HuH-7.5 (cell line): ENCODE results near the gene PCSK6.
"Not testable (repeated sequence)": the region's sequence is repeated elsewhere in the genome, so short reads cannot be mapped to it uniquely, and the experiment has no call there.

Experiments used
- DNase-seq: peaks from one replicate; pipeline ENCODE4 v3.0.0; 2011; ENCODE audit warnings: low spot score

Gene PCSK6

DNA sequence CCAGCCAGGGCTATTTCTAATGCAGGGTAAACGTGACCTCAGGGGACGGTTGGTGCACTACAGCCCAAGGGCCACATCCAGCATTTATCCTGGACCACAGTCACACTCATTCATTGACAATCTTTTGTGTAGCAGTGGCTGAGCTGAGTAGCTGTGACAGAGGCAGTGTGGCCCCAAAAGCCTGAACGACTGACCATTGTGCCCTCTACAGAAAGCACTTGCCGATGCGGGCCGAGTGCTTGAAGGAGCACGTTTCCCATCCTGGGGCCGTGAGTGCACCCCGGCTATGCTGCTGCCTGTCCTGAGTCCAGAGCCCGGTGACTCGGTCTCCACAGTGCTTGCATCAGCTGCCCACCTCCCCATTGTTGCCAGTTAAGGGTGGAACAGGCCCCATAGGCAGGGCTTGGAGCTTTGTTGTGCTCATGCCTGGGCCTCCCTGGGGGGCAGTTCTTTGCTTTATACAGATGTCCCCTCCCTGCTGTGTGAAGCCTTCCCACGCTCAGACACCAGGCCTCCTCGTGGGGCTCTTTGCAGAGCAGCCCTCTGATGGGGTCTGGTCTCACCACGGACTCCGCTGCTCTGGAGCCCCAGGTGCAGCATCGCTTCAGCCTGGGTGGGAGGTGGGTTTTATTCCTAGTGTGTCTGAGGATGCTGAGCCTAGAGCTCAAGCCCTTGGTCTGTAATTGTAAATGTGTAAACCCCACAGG is 181.5 kb downstream of the PCSK6 start:
- DNase-seq, result no peak

DNA sequence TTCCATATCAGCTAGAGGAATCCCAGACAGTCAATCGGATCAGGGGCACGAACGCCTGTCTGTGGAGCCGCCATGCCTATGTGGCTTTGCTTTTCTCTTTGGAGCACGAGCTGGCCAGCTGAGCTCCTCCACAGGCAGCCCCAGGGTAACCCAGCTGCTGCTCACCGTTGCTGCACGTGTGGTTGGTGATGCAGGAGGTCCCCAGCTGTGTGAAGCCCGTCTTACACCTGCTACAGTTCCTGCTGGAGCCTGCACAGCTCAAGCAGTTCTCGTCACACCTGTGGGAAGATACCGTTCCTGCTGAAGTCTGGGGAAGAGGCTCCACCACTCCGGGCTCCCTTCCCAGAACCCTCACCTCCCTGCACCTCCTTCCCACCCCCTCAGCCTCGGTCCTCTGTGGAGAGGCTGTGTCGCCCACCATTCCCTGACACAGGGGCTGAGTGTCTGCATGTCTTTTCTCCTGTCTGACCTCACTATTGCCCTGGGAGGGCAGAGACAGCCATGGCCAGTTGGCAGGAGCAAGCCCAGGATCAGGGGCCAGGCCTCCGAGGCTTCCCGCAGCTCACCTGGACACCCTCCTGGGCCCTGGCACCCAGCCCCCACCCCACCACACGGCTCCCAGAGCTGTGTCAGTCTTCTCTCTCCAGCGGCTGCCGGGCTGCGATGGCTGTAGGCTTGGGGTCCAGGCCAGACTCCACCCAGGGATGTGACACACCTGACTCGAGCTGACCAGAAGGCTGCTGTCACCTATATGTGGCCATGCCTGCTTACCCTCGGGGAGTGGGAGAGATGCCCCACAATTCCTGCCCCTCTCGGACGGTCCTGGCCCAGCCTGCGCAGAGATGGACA is 182.2 kb downstream of the PCSK6 start:
- DNase-seq, result no peak

DNA sequence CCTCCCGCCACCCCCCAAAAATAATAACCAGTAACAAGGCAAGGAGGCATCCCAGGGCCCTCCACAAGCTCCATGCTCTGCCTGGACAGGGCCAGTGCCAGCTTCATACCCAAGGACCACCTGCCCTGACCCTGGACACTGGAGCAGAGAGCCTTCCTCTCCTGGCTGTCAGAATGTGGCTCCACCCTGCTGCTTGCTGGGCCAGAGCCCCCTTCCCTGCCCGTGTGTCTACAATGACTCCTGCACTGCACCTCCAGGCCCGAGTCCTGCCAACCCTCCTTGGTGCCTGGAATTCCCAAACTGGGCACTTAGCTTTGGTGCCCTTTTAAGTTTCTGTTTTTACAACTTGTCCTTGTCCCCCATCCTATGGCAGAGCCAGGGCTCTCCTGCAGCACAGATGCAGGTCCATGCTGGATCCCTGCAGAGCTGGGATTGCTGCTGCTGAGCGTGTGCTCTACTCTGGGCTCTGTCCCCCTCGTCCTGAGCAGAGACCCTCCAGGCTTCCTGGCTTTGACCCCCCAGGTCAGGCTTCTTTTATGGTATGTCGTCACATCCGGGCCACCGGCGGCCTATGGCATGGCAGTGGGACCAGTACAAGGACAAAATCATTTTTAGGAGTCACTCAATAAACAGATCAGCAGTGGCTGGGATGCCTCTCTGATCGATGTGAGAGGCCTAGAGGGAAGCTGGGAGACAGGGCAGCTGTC is 183.0 kb downstream of the PCSK6 start:
- DNase-seq, result no peak

DNA sequence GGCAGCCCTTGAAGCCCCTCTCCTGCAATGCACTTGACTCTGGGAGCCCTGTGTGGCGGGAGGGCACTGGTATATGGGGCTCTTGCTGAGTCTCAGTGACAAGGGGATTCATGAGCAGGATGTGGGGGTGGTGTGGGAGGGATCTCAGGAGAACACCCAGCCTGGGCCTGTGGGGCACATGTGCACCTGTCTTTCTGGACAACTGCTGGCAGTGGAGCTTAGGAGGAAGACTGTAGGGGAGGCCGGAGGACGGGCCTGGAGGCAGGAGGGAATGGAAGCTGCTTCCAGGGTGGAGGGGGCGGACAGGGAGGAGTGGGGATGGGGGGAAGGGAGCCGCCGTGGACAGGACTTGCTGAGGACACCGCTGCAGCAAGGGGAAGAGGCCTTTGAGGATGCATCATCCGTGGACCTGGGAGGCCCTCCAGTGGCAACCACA is 183.7 kb downstream of the PCSK6 start:
- no peak for DNase-seq

DNA sequence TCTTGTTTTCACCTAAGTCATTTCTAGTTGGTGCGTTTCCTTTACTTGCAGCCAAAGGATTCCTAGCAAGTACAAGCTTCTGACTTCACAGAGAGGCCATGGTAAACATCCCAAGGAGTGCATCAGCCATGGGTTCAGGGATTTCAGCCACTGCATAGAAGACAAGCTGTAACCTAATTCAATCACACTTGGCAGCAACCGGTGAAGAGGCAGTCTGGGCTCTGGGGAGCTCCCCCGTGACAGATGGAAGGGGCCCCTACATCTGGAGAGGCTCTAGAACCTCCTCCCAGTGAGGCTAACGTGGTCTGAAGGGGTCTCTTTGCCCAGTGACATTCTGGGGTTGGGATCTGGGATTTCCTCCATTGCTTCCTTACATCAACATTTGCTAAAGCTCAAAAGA is 186.1 kb downstream of the PCSK6 start:
- DNase-seq, result no peak

DNA sequence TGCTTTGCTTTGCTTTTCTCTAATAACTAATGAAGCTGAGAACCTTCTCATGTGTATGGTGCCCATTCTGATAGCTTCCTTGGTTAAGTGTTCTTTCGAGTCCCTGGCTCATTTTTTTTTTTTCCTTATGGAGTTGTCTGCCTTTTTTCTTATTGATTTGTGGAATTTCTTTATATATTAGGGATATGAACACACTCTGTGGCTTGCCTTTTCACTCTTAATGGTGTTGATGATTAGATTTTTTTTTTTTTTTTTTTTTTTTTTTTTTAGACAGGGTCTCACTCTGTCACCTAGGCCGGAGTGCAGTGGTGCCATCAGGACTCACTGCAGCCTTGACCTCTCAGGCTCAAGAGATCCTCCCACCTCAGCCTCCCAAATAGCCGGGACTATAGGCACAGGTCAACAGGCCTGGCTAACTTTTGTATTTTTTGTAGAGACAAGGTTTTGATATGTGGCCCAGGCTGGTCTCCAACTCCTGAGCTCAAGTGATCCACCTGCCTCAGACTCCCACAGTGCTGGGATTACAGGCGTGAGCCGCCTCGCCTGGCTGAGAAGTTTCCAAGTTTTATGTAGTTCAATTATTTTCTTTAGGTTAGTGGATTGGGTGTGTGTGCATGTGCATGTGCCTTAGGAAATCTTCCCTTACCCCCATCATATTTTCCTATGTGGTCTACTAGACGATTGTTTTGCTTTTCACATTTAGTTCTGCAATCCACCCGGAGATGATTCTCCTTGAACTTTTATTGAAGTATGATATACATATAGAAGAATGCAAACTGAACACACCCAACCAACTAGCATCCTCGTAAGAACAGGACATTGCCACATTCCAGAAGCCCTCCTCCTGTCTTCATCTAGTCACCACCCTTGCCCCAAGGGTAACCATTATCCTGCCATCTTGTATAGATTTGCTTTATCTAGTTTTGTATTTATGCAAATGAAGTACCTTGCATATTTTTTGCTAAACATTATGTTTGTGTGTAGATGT is 192.8 kb downstream of the PCSK6 start:
- DNase-seq, result no peak

DNA sequence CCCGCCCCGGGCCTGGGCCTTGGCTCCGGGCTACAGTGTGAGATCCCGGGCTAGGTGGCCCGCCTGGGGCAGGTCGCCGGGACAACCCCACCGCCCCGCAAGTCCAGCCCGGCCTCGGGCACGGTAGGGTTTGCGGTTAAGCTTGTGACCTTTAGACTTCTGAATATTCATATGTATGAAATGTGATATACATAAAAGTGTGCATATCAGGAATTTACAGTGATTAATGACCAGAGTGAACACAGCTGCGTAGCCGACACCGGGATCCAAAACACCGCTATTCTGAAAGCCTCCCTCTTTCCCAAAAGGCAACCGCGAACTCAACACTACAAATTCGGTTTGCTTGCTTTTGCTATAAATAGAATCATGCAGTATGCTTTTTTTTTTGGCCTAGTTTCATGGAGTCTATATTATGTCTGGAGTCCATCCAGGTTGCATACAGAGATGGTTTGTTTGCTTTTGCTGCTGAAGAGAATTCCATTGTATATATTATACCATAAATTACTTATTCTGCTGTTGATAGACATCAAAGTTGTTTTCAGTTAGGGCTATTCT is 193.8 kb downstream of the PCSK6 start:
- DNase-seq, result peak; percentile 77

DNA sequence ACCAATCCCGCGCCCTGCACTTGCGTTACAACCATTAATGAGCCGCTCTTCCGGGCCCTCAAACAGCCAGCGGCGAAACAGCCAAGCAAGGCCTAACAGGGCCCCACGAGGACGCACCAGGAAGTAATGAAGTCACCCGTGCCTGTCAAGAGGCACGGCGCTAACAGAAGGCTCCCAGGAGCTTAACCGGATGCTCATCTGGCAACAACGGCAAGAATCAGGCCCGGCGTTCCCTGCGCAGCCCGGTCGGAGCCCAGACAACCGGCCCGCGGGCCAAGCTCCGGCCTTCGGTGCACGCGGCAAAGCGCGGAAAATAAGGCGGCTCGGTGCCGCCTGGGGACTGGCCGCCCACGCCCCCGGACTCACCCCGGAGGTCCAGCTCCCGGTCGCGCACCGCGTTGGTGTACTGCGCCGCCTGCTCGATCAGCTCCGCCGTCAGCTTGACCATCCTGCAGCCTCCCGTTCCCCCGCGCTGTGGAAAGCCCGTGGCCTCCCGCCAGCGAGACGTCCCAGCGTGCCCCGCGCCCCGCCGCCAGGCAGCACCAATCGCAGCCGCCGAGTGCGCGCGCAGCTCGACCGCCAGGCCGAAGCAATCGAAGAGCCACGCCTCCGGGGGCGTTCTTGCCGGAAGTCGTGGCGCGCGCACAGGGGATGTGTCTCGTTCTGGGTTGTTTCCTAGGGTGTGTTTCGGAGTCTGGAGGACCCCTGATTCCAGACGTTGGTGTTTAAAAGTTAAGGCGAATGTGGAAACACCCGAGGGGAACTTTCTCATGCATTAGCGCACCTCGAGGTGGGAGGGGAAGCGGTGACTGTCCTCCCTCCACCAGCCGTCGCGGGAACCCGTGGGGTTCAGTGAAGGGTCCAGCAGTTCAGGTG is 194.5 kb downstream of the PCSK6 start, which contains the start of gene SNRPA1:
SNRPA1 (minus strand) TSS at position 518 of the 876 bp plus-strand sequence; CDS start at position 448, 70 bp downstream.
- peak; percentile 93 for DNase-seq

DNA sequence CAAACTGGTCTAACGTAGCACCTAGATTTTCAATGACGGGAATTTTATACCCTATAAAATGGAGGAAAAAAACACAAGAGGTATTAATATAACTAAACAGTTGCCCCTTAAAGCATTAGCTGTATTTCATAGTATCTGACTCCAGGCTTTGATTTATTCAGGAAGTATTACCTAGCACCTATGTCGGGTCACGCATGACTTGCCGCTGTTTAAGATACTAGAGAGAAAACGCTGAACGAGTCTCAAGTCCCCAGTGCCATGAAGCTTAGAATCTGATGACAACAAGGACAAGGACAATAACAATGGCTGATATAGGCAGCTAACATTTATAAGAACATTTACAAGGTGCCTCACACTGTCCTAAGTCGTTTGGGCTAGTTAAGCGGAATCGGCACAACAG is 196.4 kb downstream of the PCSK6 start:
- no peak for DNase-seq

DNA sequence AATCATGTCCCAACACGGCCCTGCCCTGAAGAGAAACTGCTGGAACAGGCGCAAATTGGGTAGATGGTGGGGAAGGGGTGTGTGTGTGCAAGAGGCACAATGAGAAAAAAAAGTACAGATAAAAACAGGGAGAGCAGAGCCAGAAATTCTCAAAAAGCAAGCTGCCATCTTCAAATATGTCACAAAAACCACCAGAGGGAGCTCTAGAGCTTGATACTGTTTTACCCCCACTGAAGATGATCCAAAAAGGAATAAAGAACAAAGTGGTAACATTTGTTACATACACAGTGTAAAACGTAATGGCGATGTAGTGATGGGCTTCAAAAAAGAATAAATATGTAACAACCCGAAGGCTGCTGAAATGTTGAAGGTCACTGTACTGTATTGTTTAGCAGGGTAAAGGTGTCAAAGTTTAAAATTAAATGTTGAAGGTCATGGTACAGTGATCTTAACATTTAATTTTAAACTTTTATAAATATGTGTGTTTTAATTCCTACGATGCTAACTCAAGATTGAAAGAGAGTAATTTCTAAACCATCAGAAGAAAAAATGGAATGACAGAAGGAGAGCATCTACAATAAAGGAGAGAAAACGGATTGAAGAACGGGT is 200.5 kb downstream of the PCSK6 start:
- peak; percentile 72 for DNase-seq

DNA sequence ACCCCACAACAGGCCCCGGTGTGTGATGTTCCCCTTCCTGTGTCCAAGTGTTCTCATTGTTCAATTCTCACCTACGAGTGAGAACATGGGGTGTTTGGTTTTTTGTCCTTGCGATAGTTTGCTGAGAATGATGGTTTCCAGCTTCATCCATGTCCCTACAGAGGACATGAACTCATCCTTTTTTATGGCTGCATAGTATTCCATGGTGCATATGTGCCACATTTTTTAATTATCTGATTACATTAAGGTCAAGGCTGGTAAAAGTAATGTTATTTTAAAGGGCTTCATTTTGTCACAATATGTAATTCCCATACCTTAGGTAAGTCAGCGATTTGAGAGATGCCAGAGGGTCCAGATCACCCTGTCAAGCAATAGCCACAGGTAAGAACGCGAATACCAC is 202.2 kb downstream of the PCSK6 start:
- DNase-seq, result not testable (repeated sequence)

DNA sequence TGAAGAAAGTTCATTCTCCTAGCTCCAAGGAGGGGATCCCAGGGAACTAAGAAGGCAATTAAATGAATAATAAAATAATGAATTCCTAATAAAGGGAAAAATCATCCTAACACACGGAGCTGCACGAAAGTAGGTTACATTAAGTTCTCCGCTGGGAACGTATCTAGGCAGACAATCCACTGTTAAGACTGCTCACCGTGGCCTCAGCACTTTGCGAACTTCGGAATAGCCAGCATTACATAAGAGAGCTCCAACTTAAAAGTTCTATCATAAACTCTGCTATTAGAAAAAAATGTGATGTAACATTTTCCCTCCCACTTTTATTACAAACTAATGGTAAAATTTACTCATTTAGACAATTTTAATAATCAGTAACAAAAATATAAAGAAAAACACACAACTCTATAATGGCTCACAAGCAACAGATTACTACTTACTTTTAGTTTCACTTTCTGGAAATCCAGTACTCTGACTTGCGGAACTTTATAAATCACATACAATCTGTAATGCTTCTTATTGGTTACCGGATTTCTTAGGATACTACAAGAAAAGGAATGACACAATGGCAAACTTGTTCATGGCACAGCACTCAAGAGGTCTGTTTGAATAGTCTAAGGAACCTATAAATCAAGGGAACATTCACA is 202.9 kb downstream of the PCSK6 start:
- DNase-seq, result no peak

DNA sequence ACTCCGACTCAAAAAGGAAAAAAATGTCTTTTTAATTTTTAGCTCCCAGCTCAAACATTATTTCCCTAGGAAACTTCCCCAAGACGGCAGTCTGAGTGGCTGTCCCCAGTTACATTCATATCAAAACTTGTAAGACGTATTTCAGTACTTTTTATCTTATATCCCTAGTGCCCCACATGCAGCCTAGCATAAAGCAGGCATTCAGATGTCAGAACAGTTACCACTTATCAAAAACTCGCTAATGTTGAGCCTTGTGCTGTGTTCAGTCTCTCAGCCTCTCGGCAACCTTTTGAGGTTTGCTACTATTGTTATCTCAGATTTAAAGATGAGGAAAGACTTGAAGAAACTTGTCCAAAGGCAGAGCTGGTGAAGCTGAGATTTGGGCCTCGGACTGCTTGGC is 205.6 kb downstream of the PCSK6 start:
- DNase-seq, result no peak

DNA sequence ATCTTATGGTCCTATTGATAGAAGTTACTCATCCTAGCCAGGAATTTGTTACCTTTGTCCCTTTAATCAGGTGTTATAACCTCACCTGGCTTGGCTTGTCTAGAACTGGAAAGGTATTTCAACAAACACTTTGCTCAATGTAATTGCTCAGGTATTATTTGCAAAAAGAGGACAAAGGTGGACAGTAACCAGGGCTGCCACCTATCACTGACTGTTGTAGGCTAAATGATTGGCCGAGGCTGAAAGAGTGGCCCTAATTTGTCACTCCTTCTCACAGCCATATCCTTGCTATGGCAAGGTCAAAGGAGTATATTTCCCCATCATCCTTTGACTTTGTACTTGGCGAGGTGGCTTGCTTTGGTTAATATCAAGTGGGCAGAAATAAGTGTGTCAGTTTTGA is 209.5 kb downstream of the PCSK6 start:
- DNase-seq, result no peak

DNA sequence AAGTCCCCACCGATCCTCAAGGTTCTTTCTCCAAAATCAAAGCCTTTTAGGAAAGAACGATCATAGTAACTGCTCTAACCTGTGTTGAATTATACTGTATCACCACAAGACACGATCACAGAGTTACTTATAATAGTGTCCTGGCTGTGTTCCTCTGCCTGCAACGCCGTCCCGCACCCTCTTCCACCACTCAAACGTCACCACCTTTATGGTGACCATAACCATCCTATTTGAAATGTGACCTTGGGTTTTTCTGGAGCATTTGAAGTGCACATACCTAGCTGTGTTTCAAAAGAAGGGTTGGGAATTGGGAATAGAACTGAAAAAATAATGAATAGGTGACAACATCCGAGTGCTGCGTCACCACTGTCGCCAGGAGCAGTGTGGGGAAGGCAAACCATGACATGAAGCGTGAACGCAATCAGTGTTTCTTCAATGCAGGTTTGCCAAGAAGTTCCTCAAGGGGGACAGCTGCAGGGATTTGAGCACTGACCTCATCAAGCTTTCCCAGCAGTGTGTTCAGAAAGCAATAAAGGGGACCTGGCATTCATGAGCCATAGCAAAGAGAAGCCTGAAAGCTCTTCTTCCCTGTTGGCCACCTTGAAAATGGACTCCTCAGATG is 211.5 kb downstream of the PCSK6 start:
- no peak for DNase-seq

DNA sequence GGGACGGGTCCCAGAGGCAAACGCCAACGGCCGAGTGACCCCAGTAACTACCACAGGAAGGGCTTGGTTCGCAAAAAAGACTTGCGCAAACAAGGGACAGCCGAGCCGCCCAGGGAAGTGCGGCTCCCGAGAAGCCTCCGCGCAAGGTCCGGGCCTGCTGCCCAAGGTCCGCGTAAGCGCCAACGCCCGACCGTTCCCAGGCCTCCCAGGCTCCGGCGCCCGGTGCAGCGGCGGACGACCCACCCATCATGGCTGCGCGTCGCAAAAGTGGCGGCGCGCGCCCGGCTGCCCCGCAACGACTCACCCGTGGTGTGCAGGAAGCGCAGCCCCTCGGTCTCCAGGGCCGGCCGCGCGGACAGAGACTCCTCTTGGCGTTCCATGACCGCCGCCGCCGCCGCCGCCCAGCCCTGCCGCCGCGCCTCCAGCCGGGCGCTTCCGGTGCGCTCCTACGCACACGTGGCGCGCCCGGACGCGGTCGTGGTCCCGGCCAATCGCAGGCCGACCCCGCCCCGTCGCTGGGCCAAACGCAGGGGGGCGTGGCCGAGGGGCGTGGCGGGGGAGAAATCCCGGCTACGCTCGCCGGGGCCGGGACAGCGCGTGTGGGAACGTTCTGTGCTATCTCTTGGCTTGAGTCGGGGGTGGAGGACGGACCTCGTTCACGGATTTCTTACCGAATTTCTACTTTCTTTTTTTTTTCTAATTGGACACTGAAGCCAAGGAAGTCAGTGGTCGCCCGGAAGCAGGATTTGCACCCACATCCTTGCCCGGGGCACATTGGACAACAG is 212.3 kb downstream of the PCSK6 start, which contains the start of gene SELENOS:
SELENOS (minus strand) TSS at position 448 of the 785 bp plus-strand sequence; CDS start at position 380, 68 bp downstream.
- DNase-seq, result peak; percentile 83

DNA sequence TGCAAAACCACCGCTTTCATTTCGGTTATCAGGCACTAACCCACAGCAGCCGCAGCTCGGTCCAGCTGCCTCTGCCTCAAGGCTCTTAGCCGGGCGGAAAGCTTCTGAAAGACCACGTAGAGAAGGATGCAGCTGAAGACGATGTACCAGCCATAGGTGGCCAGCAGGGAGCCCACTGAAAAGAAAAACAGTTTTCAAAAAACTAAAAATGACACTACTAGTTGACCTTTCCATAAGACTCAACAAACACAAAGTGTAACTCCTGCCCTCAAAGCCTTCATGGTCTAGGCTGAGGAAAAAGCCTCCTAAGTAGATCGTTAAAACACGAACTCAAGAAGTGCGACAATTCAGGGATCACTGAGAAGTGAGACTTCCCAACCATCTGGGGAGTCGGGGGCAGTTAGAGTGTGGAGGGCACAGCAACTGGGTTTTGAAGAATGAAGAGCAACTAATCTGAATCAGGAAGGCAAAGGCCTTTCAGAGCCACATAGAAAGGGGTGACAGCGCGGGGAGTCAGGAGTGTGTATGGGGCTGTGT is 212.9 kb downstream of the PCSK6 start:
- DNase-seq, result no peak
